Natural killer cell treated with Interleukin-12 subunit alpha and Interleukin-12 subunit beta and Interleukin-15 and Interleukin-18, amount 100 ng/mL, for 72 hours (primary cell): ENCODE data around the gene CFAP20DC. TPM values are rescaled to one million over a fixed set of nuclear protein-coding genes. Genes with fewer than 3 reads are reported as not detected.

ENCODE experiments used
- ATAC-seq, 2 donors: fragments of 150-1000 bp; cut with Tn5 transposase in 1 of 2; sonication (Bioruptor Pico), chemical (Tn5 transposase) in 1 of 2; 2 replicates each; pipeline ENCODE4 v1.10.0; 2021
- DNase-seq: peaks from one replicate; pipeline ENCODE4 v3.0.0; 2022; ENCODE audit warnings: low spot score
- H3K27ac Mint-ChIP-seq, 2 donors: 1 replicate in 1 of 2; 2 replicates in 1 of 2; pipeline ENCODE4 v1.8.0; 2022; ENCODE audit warnings: mixed read lengths in 2 of 2, mild to moderate bottlenecking in 1 of 2, moderate library complexity in 1 of 2
- H3K27me3 Mint-ChIP-seq, 2 donors: 1 replicate in 1 of 2; 2 replicates in 1 of 2; pipeline ENCODE4 v1.8.0; 2022; ENCODE audit warnings: mixed read lengths in 2 of 2
- H3K36me3 Mint-ChIP-seq: one replicate; pipeline ENCODE4 v1.8.0; 2022; ENCODE audit warnings: mixed read lengths
- H3K4me1 Mint-ChIP-seq, 2 donors: 1 replicate in 1 of 2; 2 replicates in 1 of 2; pipeline ENCODE4 v1.8.0; 2022; ENCODE audit warnings: low read depth in 2 of 2, mixed read lengths in 2 of 2, mild to moderate bottlenecking in 1 of 2
- H3K4me3 Mint-ChIP-seq: one replicate; pipeline ENCODE4 v1.8.0; 2022; ENCODE audit warnings: mixed read lengths
- H3K9me3 Mint-ChIP-seq: 2 replicates; pipeline ENCODE4 v1.8.0; 2022; ENCODE audit warnings: mixed read lengths
- total RNA-seq, 2 donors: library from RNA; stranded (reverse); gene quantifications; one replicate each; pipeline ENCODE4 v1.2.3, GENCODE V29; 2022

CFAP20DC gene
- total RNA-seq, 2 donors from 2014 or later: 0.61 to 0.71 TPM

GRCh38 chr3:58784888-58785287 is 264.9 kb downstream of the CFAP20DC start:
- ATAC-seq (no peak), DNase-seq (no peak)
- peaks cover 6% of the 10 kb centered on the region for H3K9me3 Mint-ChIP-seq
- no peak overlapping the region for H3K4me3 Mint-ChIP-seq
- peaks cover 6% of the 10 kb centered on the region for H3K36me3 Mint-ChIP-seq
- no peaks in the 10 kb centered on the region for H3K4me1 Mint-ChIP-seq
- no peak overlapping the region for H3K27ac Mint-ChIP-seq
- H3K27me3 Mint-ChIP-seq: no peaks in the 10 kb centered on the region

GRCh38 chr3:58784425-58784824 is 265.4 kb downstream of the CFAP20DC start:
- ATAC-seq (no peak), DNase-seq (no peak)
- no peaks in the 10 kb centered on the region for H3K27me3 Mint-ChIP-seq
- H3K36me3 Mint-ChIP-seq: peaks cover 11% of the 10 kb centered on the region
- H3K4me3 Mint-ChIP-seq: no peak overlapping the region
- H3K9me3 Mint-ChIP-seq: peaks cover 8% of the 10 kb centered on the region
- H3K27ac Mint-ChIP-seq: no peak overlapping the region
- no peaks in the 10 kb centered on the region for H3K4me1 Mint-ChIP-seq

GRCh38 chr3:58783845-58784244 is 266.0 kb downstream of the CFAP20DC start:
- Mint-ChIP-seq H3K27ac (no peak overlapping the region), H3K4me1 (no peaks in the 10 kb centered on the region), H3K4me3 (no peak overlapping the region), H3K27me3 (no peaks in the 10 kb centered on the region), H3K9me3 (peaks cover 13% of the 10 kb centered on the region), H3K36me3 (peaks cover 16% of the 10 kb centered on the region)
- ATAC-seq (no peak), DNase-seq (no peak)

GRCh38 chr3:58779934-58780333 is 269.9 kb downstream of the CFAP20DC start:
- Mint-ChIP-seq H3K27ac (no peak overlapping the region), H3K9me3 (peaks cover 20% of the 10 kb centered on the region)

GRCh38 chr3:58776231-58776630 is 273.6 kb downstream of the CFAP20DC start:
- ATAC-seq: no peak
- Mint-ChIP-seq H3K4me3 (no peak overlapping the region), H3K36me3 (peaks cover 21% of the 10 kb centered on the region), H3K4me1 (no peaks in the 10 kb centered on the region), H3K27ac (no peak overlapping the region), H3K27me3 (no peaks in the 10 kb centered on the region), H3K9me3 (peaks cover 20% of the 10 kb centered on the region)
- no peak for DNase-seq

More at GRCh38 chr3:58779934-58780333, 269.9 kb downstream of the CFAP20DC start:
- DNase-seq (no peak), ATAC-seq (no peak)
- Mint-ChIP-seq H3K36me3 (peaks cover 21% of the 10 kb centered on the region), H3K27me3 (no peaks in the 10 kb centered on the region), H3K4me1 (no peaks in the 10 kb centered on the region), H3K4me3 (no peak overlapping the region)

DNA sequence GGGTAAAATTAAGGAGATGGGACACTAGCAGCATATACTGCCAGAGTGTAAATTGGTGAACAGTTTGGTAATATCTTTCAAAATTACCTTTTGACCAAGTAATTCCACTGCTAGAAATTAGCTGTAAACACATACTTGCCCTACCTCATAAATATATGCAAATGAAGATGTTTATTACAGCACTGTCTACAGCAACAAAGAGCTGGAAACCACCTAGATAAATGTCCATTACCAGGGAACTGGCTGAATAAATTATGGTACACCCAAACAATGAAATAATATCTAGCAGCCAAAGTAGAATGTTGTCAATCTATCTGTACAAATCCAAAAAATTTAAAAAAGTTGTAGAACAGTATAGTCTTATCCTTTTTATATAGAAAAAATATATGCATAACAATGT is 277.4 kb downstream of the CFAP20DC start:
- no peak for ATAC-seq
- H3K9me3 Mint-ChIP-seq: peaks cover 15% of the 10 kb centered on the region
- peaks cover 0 to 9% of the 10 kb centered on the region in 2 donors for H3K27me3 Mint-ChIP-seq
- H3K36me3 Mint-ChIP-seq: peaks cover 7% of the 10 kb centered on the region
- no peak overlapping the region for H3K4me3 Mint-ChIP-seq
- no peaks in the 10 kb centered on the region for H3K4me1 Mint-ChIP-seq
- no peak for DNase-seq
- no peak overlapping the region for H3K27ac Mint-ChIP-seq

DNA sequence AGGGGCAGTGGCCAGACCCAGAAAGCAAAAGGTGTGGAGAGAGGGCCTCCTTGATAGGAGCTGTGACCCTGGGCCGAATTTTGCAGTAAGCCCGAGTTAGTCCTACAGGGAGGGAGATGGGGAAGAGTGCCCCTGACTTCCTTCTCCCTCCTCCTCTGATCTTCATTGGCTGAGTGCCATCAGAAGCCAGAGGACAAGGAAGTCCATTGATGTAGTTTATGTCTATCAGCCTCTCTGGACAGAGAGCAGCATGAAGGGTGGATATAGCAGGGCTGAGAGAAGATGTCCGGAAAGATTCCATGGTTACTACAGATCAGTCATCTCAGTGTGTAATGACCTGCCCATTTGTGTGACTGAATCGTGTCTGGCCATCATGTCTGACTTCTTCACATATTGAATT is 280.8 kb downstream of the CFAP20DC start:
- DNase-seq: no peak
- H3K4me1 Mint-ChIP-seq: no peaks in the 10 kb centered on the region
- peaks cover 20% of the 10 kb centered on the region for H3K9me3 Mint-ChIP-seq
- H3K27ac Mint-ChIP-seq: no peak overlapping the region
- peaks cover 0 to 9% of the 10 kb centered on the region in 2 donors for H3K27me3 Mint-ChIP-seq
- ATAC-seq: no peak
- no peak overlapping the region for H3K4me3 Mint-ChIP-seq
- H3K36me3 Mint-ChIP-seq: peaks cover 7% of the 10 kb centered on the region

DNA sequence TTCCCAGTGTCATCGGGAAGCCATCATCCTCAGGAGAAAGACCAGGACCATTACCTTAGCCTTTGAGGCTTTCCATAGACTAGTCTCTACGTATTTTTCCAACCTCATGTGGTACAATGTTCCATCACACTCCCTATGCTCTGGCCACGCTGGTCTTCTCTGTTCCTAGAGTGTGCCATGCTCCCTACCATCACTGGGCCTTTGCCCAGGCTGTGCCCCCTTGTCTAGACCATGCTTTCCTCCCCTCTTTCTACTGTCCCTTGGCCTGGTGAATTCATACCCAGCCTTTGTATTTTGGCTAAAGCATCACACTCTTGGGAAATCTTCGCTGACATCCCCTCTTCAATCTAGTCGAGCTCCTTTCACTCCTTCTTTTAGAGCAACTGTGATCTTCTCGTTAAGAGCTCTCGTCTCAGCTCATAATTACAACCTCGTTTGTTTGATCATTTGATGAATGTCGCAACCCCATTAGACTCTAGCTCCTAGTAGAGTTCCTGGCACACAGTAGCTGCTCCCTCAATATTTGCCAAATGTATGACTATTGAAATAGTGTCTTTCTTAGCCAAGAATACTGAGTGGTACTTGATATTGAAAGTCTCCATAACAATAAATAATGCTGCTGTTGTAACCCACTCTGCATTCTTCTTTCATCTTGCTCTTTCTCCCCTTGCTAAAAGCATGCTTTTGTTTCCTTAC is 283.1 kb downstream of the CFAP20DC start:
- H3K27ac Mint-ChIP-seq: no peak overlapping the region
- peaks cover 23% of the 10 kb centered on the region for H3K9me3 Mint-ChIP-seq
- peak in 1 of 2 donors; percentile 32 for ATAC-seq
- H3K4me3 Mint-ChIP-seq: no peak overlapping the region
- peaks cover 0 to 9% of the 10 kb centered on the region in 2 donors for H3K27me3 Mint-ChIP-seq
- DNase-seq: no peak
- peaks cover 7% of the 10 kb centered on the region for H3K36me3 Mint-ChIP-seq
- H3K4me1 Mint-ChIP-seq: no peaks in the 10 kb centered on the region

DNA sequence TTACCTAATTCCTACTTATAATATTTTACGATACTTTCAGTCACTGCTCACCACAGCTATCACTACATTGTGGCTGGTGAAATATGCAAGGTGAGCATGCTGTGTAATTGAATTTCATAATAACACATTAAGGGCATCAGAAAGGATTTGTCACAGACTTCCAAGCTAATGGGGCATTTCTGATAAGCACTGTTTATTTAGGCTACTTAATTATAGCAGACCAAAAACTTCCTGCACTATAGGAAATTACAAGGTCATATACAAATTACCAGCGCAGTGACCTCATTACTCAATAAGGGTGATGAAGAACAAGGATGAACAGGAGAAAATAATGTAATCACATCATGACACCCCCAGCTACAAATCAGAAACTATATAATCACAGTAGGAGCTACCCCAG is 294.7 kb downstream of the CFAP20DC start:
- DNase-seq (no peak), ATAC-seq (no peak)
- Mint-ChIP-seq H3K36me3 (no peaks in the 10 kb centered on the region), H3K27me3 (no peaks in the 10 kb centered on the region), H3K4me1 (no peaks in the 10 kb centered on the region), H3K27ac (no peak overlapping the region), H3K4me3 (no peak overlapping the region), H3K9me3 (no peaks in the 10 kb centered on the region)

GRCh38 chr3:58754074-58754473 is 295.8 kb downstream of the CFAP20DC start:
- Mint-ChIP-seq H3K4me3 (no peak overlapping the region), H3K4me1 (no peaks in the 10 kb centered on the region), H3K9me3 (no peaks in the 10 kb centered on the region), H3K36me3 (no peaks in the 10 kb centered on the region), H3K27me3 (no peaks in the 10 kb centered on the region), H3K27ac (no peak overlapping the region)
- no peak for ATAC-seq
- no peak for DNase-seq

DNA sequence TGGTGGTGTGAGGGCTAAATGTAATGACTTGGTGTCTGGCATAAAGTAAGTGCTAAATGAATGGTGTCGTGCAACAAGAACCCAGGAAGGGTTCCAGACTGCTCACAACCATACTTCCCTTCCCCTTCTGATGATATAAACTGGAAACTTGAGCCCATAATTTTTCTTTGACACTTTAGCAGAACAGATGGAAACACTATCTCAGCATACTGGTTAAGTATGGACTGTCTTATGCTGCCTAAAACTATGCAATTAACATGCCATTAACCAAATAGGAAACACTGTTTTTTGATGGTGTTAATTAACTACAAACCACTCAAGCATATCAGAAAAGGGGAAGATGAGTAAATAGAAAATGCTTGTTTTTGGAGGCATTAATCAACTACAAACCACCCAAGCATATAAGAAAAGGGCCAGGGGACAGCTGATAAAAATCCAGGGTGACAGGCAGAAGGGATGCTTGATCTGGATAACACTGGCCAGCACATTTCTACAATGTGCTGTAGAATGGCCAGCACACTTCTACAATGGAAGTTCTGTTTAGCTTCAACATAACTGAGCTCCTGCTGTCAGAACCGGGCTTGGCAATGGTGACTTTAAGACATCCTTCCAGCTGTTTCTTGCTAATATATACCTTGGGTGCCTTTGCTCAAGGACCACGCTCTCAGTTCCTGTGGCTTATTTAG is 297.8 kb downstream of the CFAP20DC start:
- Mint-ChIP-seq H3K36me3 (no peaks in the 10 kb centered on the region), H3K27ac (no peak overlapping the region), H3K27me3 (no peaks in the 10 kb centered on the region), H3K9me3 (no peaks in the 10 kb centered on the region), H3K4me3 (no peak overlapping the region), H3K4me1 (no peaks in the 10 kb centered on the region)
- ATAC-seq (no peak), DNase-seq (no peak)

- Mint-ChIP-seq H3K4me3 (no peak overlapping the region), H3K9me3 (no peaks in the 10 kb centered on the region), H3K27ac (no peak overlapping the region), H3K4me1 (no peaks in the 10 kb centered on the region), H3K27me3 (no peaks in the 10 kb centered on the region), H3K36me3 (no peaks in the 10 kb centered on the region)
- ATAC-seq (no peak), DNase-seq (no peak)
Observed at GRCh38 chr3:58751235-58751634, 298.6 kb downstream of the CFAP20DC start.

GRCh38 chr3:58749948-58750347 is 299.9 kb downstream of the CFAP20DC start:
- Mint-ChIP-seq H3K4me3 (no peak overlapping the region), H3K4me1 (no peaks in the 10 kb centered on the region), H3K27ac (no peak overlapping the region), H3K27me3 (no peaks in the 10 kb centered on the region), H3K36me3 (no peaks in the 10 kb centered on the region), H3K9me3 (no peaks in the 10 kb centered on the region)
- DNase-seq: no peak
- ATAC-seq: no peak

DNA sequence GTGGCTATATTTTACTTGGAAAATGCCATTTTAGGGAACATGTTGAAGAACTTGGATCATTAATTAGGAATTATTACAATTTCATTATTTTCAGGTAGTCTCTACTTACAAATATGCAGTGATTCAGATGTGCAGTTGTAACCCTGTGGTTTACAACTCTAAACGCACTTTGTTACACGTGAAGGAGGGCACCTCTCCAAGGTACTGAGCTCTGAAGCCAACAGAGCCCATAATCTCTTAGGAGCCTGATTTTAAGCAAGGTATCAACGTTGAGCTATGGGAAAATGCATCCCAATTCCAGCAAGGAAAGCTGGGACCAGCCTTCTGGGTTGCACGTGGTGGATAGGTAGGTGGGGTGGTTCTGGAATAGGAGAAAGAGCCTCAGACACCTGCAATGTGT is 301.8 kb downstream of the CFAP20DC start:
- H3K4me3 Mint-ChIP-seq: no peak overlapping the region
- no peak for DNase-seq
- no peaks in the 10 kb centered on the region for H3K4me1 Mint-ChIP-seq
- H3K36me3 Mint-ChIP-seq: no peaks in the 10 kb centered on the region
- ATAC-seq: no peak
- H3K27me3 Mint-ChIP-seq: no peaks in the 10 kb centered on the region
- H3K9me3 Mint-ChIP-seq: no peaks in the 10 kb centered on the region
- H3K27ac Mint-ChIP-seq: no peak overlapping the region
